Brain microvascular endothelial cell (primary cell): Measurements from ENCODE around the gene SDK1.

Source experiments
- DNase-seq: peaks from one replicate; pipeline ENCODE4 v3.0.0-alpha.2; 2020
- H3K27ac ChIP-seq: fragments of 250-450 bp; sonication (Bioruptor Pico); 2 replicates; pipeline ENCODE4 v1.5.1; 2020; ENCODE audit warnings: mild to moderate bottlenecking, moderate library complexity
- H3K27me3 ChIP-seq: fragments of 250-450 bp; sonication (Bioruptor Pico); replicated peaks from 2 replicates; pipeline ENCODE4 v1.5.1; 2020; ENCODE audit warnings: mild to moderate bottlenecking
- H3K36me3 ChIP-seq: fragments of 250-450 bp; sonication (Bioruptor Pico); replicated peaks from 2 replicates; pipeline ENCODE4 v1.5.1; 2020; ENCODE audit warnings: mild to moderate bottlenecking
- H3K4me3 ChIP-seq: 2 replicates; pipeline ENCODE4 v1.5.1; 2011; ENCODE audit warnings: low read depth, mild to moderate bottlenecking, control low read depth, low read length, moderate library complexity
- in situ Hi-C: cut with HindIII; loops from 2 replicates; pipeline ENCODE4 v1.10.0; 2017; ENCODE audit warnings: low sequenced_read_pairs, low pct_ligation_motif_present
- TF ChIP-seq, protein P1 (sequence below): IDR thresholded peaks from 2 replicates; pipeline ENCODE4 v1.5.1; 2011; ENCODE audit warnings: low read depth, mild to moderate bottlenecking, moderate library complexity, low read length, control low read depth, inconsistent platforms; ENCODE audit errors: missing control alignments

Gene SDK1

GRCh38 chr7:4033996-4034395 is 732.9 kb downstream of the SDK1 start:
- no peaks in the 10 kb centered on the region for H3K27me3 ChIP-seq

DNA sequence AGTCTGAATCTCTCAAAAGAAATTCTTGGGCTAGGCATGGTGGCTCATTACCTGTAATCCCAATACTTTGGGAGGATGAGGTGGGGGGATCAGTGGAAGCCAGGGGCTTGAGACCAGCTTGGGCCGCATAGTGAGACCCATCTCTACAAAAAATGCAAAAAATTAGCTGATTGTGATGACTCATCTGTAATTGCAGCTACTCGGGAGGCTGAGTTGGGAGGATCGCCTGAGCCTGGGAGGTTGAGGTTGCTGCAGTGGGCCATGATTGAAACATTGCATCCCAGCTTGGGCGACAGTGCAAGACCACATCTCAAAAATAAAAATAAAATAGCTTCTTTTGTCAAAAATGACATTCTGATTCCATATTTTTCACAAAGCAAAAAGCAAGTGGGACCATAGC is 736.3 kb downstream of the SDK1 start:
- DNase-seq: no peak
- Histone ChIP-seq H3K27ac (no peak overlapping the region), H3K36me3 (no peaks in the 10 kb centered on the region), H3K27me3 (no peaks in the 10 kb centered on the region), H3K4me3 (no peak overlapping the region)
- TF ChIP-seq, protein P1, sequence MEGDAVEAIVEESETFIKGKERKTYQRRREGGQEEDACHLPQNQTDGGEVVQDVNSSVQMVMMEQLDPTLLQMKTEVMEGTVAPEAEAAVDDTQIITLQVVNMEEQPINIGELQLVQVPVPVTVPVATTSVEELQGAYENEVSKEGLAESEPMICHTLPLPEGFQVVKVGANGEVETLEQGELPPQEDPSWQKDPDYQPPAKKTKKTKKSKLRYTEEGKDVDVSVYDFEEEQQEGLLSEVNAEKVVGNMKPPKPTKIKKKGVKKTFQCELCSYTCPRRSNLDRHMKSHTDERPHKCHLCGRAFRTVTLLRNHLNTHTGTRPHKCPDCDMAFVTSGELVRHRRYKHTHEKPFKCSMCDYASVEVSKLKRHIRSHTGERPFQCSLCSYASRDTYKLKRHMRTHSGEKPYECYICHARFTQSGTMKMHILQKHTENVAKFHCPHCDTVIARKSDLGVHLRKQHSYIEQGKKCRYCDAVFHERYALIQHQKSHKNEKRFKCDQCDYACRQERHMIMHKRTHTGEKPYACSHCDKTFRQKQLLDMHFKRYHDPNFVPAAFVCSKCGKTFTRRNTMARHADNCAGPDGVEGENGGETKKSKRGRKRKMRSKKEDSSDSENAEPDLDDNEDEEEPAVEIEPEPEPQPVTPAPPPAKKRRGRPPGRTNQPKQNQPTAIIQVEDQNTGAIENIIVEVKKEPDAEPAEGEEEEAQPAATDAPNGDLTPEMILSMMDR: no peak
- in situ Hi-C loops: no loop called here

More at GRCh38 chr7:4033996-4034395, 732.9 kb downstream of the SDK1 start:
- H3K36me3 ChIP-seq: no peaks in the 10 kb centered on the region
- DNase-seq: no peak
- H3K4me3 ChIP-seq: no peak overlapping the region
- in situ Hi-C loops: no loop called here
- TF ChIP-seq, protein P1: no peak
- no peak overlapping the region for H3K27ac ChIP-seq

DNA sequence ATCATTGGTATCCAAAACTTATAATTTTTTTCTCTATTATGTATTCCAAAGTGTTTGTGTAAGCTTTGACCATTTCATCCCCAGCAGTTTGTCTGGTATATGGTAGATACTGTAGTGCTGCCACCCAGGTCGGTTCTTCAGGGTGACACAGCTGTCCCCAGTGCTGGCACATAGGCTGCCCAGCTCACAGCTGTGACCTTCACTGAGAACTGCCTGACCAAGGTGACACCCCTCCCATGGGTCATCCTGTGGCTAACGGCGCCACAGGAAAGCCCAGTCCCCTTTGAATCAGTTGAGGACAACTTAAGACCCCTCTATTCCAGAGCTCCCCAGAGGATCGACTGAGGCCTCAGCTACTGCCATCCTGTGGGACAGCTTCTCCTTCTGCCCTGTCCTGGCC is 736.8 kb downstream of the SDK1 start:
- Histone ChIP-seq H3K27me3 (no peaks in the 10 kb centered on the region), H3K27ac (no peak overlapping the region), H3K4me3 (no peak overlapping the region), H3K36me3 (no peaks in the 10 kb centered on the region)
- in situ Hi-C loops: no loop called here
- TF ChIP-seq, protein P1: no peak
- DNase-seq: no peak

GRCh38 chr7:4040109-4040928 is 739.3 kb downstream of the SDK1 start:
- H3K27me3 ChIP-seq: no peaks in the 10 kb centered on the region
- no peak for DNase-seq
- H3K27ac ChIP-seq: no peak overlapping the region
- no peak overlapping the region for H3K4me3 ChIP-seq
- TF ChIP-seq, protein P1: no peak
- no peaks in the 10 kb centered on the region for H3K36me3 ChIP-seq
- in situ Hi-C loops: no loop called here

GRCh38 chr7:4042402-4043045 is 741.5 kb downstream of the SDK1 start:
- no peak for DNase-seq

More at GRCh38 chr7:4042402-4043045, 741.5 kb downstream of the SDK1 start:
- Histone ChIP-seq H3K27ac (no peak overlapping the region), H3K4me3 (no peak overlapping the region), H3K27me3 (no peaks in the 10 kb centered on the region), H3K36me3 (no peaks in the 10 kb centered on the region)
- TF ChIP-seq, protein P1: no peak
- in situ Hi-C loops: no loop called here
